ENCODE data around the gene ZNF24. TPM values are rescaled to one million over a fixed set of nuclear protein-coding genes. Genes with fewer than 3 reads are reported as not detected.

ZNF24 gene
- total and polyA plus RNA-seq, 11 donors, result 11.5 to 53.3 (median 45.1) TPM

DNA sequence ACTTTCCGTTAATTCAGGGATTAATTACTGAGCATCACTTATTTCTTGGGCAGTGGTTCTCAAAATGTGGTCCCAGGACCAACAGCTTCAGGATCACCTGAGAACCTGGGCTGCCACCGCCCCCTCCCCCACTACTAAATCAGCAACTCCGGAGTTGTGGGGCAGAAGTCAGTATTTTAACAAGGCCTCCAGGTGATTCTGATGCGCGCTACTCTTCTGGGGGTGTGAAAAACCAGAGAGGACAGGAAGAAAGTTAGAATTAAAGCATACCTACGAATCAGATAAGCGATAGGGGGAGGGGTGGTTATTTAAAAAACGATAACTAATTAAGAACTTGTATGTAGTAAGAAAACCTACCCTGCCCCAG is 54.5 kb downstream of the ZNF24 start:
- peak overlapping the region; percentile 61 to 97 (median 83) for H3K4me3 ChIP-seq
- 0 to 1% (median 0%) methylated on average over 8 of the region's 8 CpGs for WGBS, 4 donors
- H3K27me3 ChIP-seq, result no peaks in the 10 kb centered on the region
- ATAC-seq (peak; percentile 12 to 54 (median 40)), DNase-seq (no peak)
- intact Hi-C loops (cut with DNase I), result loop anchor here in 8 of 10 donors (2.0 to 10.0 kb wide), 9 partner anchors 21 to 55 kb away; partner anchors contain the start of genes ZNF24 (in 6 of the 8) and ZNF397 (in 4 of the 8)
- H3K27ac ChIP-seq, result peak overlapping the region; percentile 36 to 89 (median 82)
- TF ChIP-seq, protein P1, sequence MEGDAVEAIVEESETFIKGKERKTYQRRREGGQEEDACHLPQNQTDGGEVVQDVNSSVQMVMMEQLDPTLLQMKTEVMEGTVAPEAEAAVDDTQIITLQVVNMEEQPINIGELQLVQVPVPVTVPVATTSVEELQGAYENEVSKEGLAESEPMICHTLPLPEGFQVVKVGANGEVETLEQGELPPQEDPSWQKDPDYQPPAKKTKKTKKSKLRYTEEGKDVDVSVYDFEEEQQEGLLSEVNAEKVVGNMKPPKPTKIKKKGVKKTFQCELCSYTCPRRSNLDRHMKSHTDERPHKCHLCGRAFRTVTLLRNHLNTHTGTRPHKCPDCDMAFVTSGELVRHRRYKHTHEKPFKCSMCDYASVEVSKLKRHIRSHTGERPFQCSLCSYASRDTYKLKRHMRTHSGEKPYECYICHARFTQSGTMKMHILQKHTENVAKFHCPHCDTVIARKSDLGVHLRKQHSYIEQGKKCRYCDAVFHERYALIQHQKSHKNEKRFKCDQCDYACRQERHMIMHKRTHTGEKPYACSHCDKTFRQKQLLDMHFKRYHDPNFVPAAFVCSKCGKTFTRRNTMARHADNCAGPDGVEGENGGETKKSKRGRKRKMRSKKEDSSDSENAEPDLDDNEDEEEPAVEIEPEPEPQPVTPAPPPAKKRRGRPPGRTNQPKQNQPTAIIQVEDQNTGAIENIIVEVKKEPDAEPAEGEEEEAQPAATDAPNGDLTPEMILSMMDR (IDR thresholded peaks at IDR 0.05), result no peak
- no peak for TF ChIP-seq POLR2A (IDR thresholded peaks at IDR 0.05)
- H3K36me3 ChIP-seq, result peaks cover 0 to 27% (median 19%) of the 10 kb centered on the region in 9 donors
- H3K9me3 ChIP-seq, result peaks cover 0 to 16% (median 0%) of the 10 kb centered on the region in 12 donors
- peaks cover 0 to 38% (median 20%) of the 10 kb centered on the region in 12 donors for H3K4me1 ChIP-seq

DNA sequence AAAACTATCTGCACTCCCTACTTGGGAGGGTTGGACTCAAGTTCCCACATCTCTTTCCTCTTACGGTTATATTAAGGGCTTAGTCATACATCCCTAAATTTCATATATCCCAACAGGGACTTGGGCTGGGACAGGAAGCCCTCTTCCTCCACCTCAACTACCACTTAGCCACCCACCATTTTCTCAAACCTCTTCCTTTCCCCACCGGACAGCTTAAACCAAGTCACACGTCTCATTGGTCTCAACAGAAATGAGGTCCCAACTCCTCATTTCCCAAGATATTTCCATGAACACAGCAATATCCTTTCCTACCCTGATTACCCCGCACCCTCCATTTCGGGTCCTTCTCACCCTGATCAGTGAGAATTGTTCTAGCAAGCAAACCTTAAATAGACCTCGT is 54.9 kb downstream of the ZNF24 start:
- intact Hi-C loops (cut with DNase I), result loop anchor here in 2 of 10 donors (2.0 to 5.0 kb wide), 3 partner anchors 20 to 53 kb away; partner anchors contain the start of genes ZNF24 (in 1 of the 2) and ZNF397 (in 1 of the 2)

GRCh38 chr18:35284841-35285240 is 59.4 kb downstream of the ZNF24 start:
- peaks cover 0 to 8% (median 0%) of the 10 kb centered on the region in 9 donors for H3K36me3 ChIP-seq
- WGBS, 4 donors, result 86 to 94% (median 91%) methylated on average over 2 to 3 of the region's 3 CpGs
- DNase-seq (no peak), ATAC-seq (peak in 1 of 4 donors; percentile 23)
- H3K27me3 ChIP-seq, result no peaks in the 10 kb centered on the region
- H3K4me1 ChIP-seq, result peaks cover 0 to 31% (median 8%) of the 10 kb centered on the region in 12 donors
- intact Hi-C loops (cut with DNase I), result loop anchor here in 1 of 10 donors (5.0 kb wide), 2 partner anchors 43 to 57 kb away; partner anchors contain the start of genes ZNF24 and ZNF397
- no peak overlapping the region for H3K4me3 ChIP-seq
- no peak overlapping the region for H3K27ac ChIP-seq
- peaks cover 0 to 16% (median 0%) of the 10 kb centered on the region in 12 donors for H3K9me3 ChIP-seq
- TF ChIP-seq POLR2A (IDR thresholded peaks at IDR 0.05), result no peak
- TF ChIP-seq, protein P1 (IDR thresholded peaks at IDR 0.05), result no peak

More for the DNA sequence above, 54.9 kb downstream of the ZNF24 start:
- Histone ChIP-seq H3K4me3 (peak overlapping the region; percentile 61 to 97 (median 83)), H3K27me3 (no peaks in the 10 kb centered on the region), H3K36me3 (peaks cover 0 to 28% (median 16%) of the 10 kb centered on the region in 9 donors), H3K9me3 (peaks cover 0 to 16% (median 0%) of the 10 kb centered on the region in 12 donors), H3K4me1 (peaks cover 0 to 39% (median 20%) of the 10 kb centered on the region in 12 donors), H3K27ac (peak overlapping the region; percentile 36 to 89 (median 82))
- WGBS, 4 donors, result 2 to 11% (median 4%) methylated on average over 6 of the region's 6 CpGs
- TF ChIP-seq, protein P1 (IDR thresholded peaks at IDR 0.05), result no peak
- no peak for TF ChIP-seq POLR2A (IDR thresholded peaks at IDR 0.05)
- DNase-seq, result no peak
- ATAC-seq, result peak in 2 of 4 donors; percentile 18 to 22

DNA sequence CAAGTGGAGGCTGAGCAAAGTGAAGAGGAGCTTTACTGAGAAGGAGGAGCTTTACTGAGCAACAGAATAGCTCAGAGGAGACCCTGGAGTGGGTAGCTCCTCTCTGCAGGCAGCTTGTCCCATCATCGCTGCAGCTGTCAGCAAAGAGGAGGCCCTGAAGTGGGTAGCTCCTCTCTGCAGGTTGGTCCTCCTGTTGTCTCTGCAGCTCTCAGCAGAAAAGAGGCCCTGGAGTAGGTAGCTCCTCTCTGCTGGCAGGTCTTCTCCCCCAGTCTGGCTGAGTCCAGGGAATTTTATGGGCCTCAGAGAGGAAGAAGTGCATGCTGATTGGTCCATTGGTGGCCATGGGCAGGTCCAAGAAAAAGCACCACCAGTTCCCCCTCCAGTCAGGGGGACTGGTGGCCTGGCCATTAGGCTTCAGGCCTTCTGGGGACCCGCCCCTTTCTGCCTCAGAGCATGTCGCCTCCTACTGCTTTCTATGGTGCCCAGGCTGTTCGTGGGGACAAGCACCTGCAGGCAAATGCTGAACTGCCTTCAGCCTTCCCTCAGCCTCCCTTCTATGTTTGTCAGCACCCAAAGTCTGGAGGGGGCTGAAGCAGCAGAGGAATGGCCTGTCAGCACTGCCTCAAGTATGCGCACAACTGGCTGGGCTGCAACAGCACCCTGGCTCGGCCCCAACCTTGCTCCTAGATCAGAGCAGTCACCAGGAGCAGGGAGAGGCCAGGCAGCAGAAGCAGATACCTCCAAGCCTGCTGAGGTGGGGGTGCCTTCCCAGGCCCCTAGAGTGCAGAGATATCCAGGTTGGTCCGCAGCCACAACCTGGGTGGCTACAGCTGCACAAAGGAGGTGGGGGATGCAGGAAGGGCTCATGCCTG is 60.1 kb downstream of the ZNF24 start:
- intact Hi-C loops (cut with DNase I), result no loop called here
- Histone ChIP-seq H3K4me1 (peaks cover 0 to 27% (median 6%) of the 10 kb centered on the region in 12 donors), H3K27ac (no peak overlapping the region), H3K4me3 (no peak overlapping the region), H3K9me3 (peaks cover 0 to 20% (median 0%) of the 10 kb centered on the region in 12 donors), H3K36me3 (peaks cover 0 to 8% (median 0%) of the 10 kb centered on the region in 9 donors), H3K27me3 (no peaks in the 10 kb centered on the region)
- ATAC-seq, result peak; percentile 28 to 82 (median 68)
- peak in 2 of 5 donors; percentile 47 to 55 for DNase-seq
- TF ChIP-seq POLR2A (IDR thresholded peaks at IDR 0.05), result no peak
- TF ChIP-seq, protein P1 (IDR thresholded peaks at IDR 0.05), result no peak
- 66 to 89% (median 86%) methylated on average over 4 to 7 of the region's 7 CpGs for WGBS, 4 donors
